Tracheal epithelial cell (primary cell): ENCODE measurements around the gene PHF14. TPM values are rescaled to one million over a fixed set of nuclear protein-coding genes. Genes with fewer than 3 reads are reported as not detected.

Source experiments
- total RNA-seq: library from RNA; depleted of rRNA; stranded (reverse); fragments of >200 nt; gene quantifications from 2 replicates; pipeline ENCODE4 v1.2.1, GENCODE V29; 2014

The PHF14 gene, protein sequence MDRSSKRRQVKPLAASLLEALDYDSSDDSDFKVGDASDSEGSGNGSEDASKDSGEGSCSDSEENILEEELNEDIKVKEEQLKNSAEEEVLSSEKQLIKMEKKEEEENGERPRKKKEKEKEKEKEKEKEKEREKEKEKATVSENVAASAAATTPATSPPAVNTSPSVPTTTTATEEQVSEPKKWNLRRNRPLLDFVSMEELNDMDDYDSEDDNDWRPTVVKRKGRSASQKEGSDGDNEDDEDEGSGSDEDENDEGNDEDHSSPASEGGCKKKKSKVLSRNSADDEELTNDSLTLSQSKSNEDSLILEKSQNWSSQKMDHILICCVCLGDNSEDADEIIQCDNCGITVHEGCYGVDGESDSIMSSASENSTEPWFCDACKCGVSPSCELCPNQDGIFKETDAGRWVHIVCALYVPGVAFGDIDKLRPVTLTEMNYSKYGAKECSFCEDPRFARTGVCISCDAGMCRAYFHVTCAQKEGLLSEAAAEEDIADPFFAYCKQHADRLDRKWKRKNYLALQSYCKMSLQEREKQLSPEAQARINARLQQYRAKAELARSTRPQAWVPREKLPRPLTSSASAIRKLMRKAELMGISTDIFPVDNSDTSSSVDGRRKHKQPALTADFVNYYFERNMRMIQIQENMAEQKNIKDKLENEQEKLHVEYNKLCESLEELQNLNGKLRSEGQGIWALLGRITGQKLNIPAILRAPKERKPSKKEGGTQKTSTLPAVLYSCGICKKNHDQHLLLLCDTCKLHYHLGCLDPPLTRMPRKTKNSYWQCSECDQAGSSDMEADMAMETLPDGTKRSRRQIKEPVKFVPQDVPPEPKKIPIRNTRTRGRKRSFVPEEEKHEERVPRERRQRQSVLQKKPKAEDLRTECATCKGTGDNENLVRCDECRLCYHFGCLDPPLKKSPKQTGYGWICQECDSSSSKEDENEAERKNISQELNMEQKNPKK
- total RNA-seq, result 11.5 and 16.6 TPM in 2 replicates

DNA sequence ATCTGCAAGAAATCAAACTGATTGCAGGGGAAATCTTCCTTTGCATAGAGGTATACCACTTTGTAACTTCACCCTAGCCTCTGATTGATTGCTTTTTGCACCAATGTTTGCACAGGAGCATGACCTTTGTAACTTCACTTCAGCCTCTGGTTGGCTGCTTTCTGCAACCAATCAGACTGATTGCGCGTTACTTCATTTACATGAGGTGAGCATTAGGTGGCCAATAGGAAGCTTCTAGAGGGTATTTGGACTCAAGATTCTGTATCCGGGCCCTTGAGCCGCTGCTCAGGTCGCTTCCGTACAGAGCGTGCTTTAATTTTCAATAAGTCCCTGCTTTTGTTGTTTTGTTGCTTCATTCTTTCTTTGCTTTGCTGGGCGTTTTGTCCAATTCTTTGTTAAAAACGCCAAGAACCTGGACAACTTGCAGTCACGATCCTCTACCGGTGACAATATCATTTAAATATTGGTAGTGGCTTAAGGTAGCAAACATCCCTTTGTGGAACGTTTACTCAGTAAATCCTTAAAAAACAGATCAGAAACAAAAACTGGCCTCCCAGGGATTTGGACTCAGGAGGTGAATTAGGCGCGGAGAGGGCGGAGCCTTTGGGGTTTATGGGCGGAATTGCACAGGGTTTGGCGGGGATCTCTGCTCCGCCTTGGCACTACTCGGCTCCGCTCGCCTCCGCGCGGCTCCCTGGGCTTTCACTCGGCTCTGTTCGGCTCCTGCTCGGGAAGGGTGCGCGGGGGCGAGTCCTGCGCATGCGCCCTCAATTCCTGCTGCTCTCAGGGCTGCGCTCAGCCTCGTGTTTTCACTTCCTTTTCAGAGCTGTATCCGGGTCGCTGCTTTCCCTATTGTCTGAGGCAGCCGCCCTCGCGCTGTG, at the start of gene PHF14:
Gene PHF14, plus strand, starts transcription at position 812 of the 881 bp plus-strand sequence. CDS start 452 bp downstream, outside the sequence.

